Measurements from ENCODE around the gene MAN2B2. TPM values are rescaled to one million over a fixed set of nuclear protein-coding genes. Genes with fewer than 3 reads are reported as not detected.

The MAN2B2 gene
- total and polyA plus RNA-seq, 2 of the 8 experiments (the other 6 are each of a cell fraction or from before 2014, with no cell fraction given), result 3.3 to 4.0 TPM

DNA sequence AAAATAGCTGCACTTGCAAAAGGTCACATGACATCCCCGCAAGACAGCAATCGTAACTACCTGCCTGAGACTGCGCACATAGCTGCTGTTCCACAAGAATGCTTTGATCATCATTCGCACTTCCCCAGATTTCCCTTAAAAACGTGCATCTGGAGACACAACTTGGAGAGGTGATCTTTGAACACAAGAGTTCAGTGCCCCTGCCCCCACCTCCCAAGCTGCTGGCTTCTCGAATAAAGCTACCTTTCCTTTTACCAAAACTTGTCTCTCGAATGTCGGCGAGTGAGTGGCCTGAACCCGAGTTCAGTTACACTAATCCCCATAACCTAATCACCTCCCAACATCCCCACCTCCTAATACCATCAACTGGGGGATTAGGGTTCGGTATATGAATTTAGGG is 51.1 kb downstream of the MAN2B2 start:
- Histone ChIP-seq H3K4me2 (ENCODE audit: insufficient read depth in 1 of 2, low read depth in 2 of 2, low read length in 2 of 2) (no peak overlapping the region), H3K4me3 (ENCODE audit: extremely low read depth in 1 of 4, insufficient read depth in 2 of 4, low read depth in 3 of 4, low read length in 4 of 4) (no peak overlapping the region), H2BK120ac (replicated peaks; ENCODE audit: low read depth, low read length) (no peak overlapping the region), H4K8ac (ENCODE audit: extremely low read depth, insufficient read depth, low read length) (no peak overlapping the region), H3K56ac (replicated peaks; ENCODE audit: insufficient read length, low read depth, low read length) (no peak overlapping the region), H3K27me3 (replicated peaks in 1 of 4; ENCODE audit: control insufficient read depth in 3 of 4, extremely low read depth in 1 of 4, insufficient read depth in 3 of 4, low read length in 3 of 4) (no peaks in the 10 kb centered on the region), H4K20me1 (replicated peaks in 1 of 2; ENCODE audit: control insufficient read depth in 1 of 2, insufficient read depth in 2 of 2, low read length in 2 of 2) (peaks cover 0 to 3% of the 10 kb centered on the region in 2 experiments), H3K23ac (ENCODE audit: insufficient read length) (no peak overlapping the region), H3K9ac (replicated peaks in 1 of 4; ENCODE audit: extremely low read depth in 1 of 4, low read depth in 3 of 4, low read length in 3 of 4) (no peak overlapping the region), H3K23me2 (ENCODE audit: low read depth, low read length) (no peaks in the 10 kb centered on the region), H2BK15ac (ENCODE audit: low read length) (no peak overlapping the region), H2BK12ac (ENCODE audit: low read depth, low read length) (no peak overlapping the region), H2BK20ac (ENCODE audit: low read length) (no peak overlapping the region), H4K5ac (ENCODE audit: insufficient read length, low read depth, low read length) (no peak overlapping the region), H3K36me3 (ENCODE audit: control insufficient read depth in 2 of 4, insufficient read depth in 4 of 4, low read length in 3 of 4) (no peaks in the 10 kb centered on the region), H4K91ac (replicated peaks; ENCODE audit: insufficient read length, low read length) (no peak overlapping the region), H3K79me1 (ENCODE audit: low read depth, low read length) (no peaks in the 10 kb centered on the region), H3K9me3 (ENCODE audit: insufficient read depth in 2 of 2, low read depth in 1 of 2, low read length in 1 of 2) (no peaks in the 10 kb centered on the region), H3K79me2 (ENCODE audit: control insufficient read depth in 1 of 2, insufficient read depth in 2 of 2, low read length in 2 of 2) (no peaks in the 10 kb centered on the region), H3K14ac (ENCODE audit: insufficient read length) (no peak overlapping the region), H2AFZ (ENCODE audit: low read length) (no peak overlapping the region), H3K18ac (ENCODE audit: extremely low read depth, low read length) (no peak overlapping the region), H2AK5ac (ENCODE audit: low read depth, low read length) (no peak overlapping the region), H3K27ac (ENCODE audit: low read depth, low read length) (no peak overlapping the region), H3K4me1 (replicated peaks in 1 of 4; ENCODE audit: control insufficient read depth in 3 of 4, insufficient read depth in 4 of 4, low read length in 3 of 4) (no peaks in the 10 kb centered on the region), H2BK5ac (ENCODE audit: low read depth, low read length) (no peak overlapping the region), H3K4ac (replicated peaks; ENCODE audit: insufficient read length, low read depth, low read length) (no peak overlapping the region)
- 84% methylated on average over 11 of the region's 11 CpGs; no CpG with 5 or more reads in 1 of the 2 experiments for WGBS, 2 experiments (ENCODE audit: extremely low coverage in 1 of 2, insufficient coverage in 1 of 2, insufficient read length in 1 of 2, insufficient replicate concordance in 2 of 2, low coverage in 1 of 2, low lambda C conversion rate in 2 of 2, missing lambda C conversion rate in 1 of 2)
- TF ChIP-seq NANOG (IDR thresholded peaks at IDR 0.05; ENCODE audit: insufficient read depth, low read depth, low read length, poor library complexity, severe bottlenecking) (no peak), GABPA (IDR thresholded peaks at IDR 0.05; ENCODE audit: borderline replicate concordance, insufficient read depth, low read length) (no peak), YY1 (IDR thresholded peaks at IDR 0.05; ENCODE audit: low read depth, low read length) (no peak), SP1 (IDR thresholded peaks at IDR 0.05; ENCODE audit: low read depth, low read length) (no peak), CEBPB (IDR thresholded peaks at IDR 0.05; ENCODE audit: low read depth, low read length) (no peak), NRF1 (IDR thresholded peaks at IDR 0.05; ENCODE audit: low read depth, low read length) (no peak), CTBP2 (IDR thresholded peaks at IDR 0.05; ENCODE audit: borderline replicate concordance, insufficient read depth, insufficient read length, low read length) (no peak), SUZ12 (IDR thresholded peaks at IDR 0.05; ENCODE audit: low read length) (no peak), HDAC6 (IDR thresholded peaks at IDR 0.05; ENCODE audit: low read depth, low read length) (no peak), SIX5 (IDR thresholded peaks at IDR 0.05; ENCODE audit: low read depth, low read length) (no peak), MAFK (IDR thresholded peaks at IDR 0.05; ENCODE audit: low read depth, low read length) (no peak)
- TF ChIP-seq, protein P1, sequence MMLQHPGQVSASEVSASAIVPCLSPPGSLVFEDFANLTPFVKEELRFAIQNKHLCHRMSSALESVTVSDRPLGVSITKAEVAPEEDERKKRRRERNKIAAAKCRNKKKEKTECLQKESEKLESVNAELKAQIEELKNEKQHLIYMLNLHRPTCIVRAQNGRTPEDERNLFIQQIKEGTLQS (IDR thresholded peaks at IDR 0.05; ENCODE audit: insufficient read depth, low read depth, low read length), result no peak
- TF ChIP-seq, protein P2, sequence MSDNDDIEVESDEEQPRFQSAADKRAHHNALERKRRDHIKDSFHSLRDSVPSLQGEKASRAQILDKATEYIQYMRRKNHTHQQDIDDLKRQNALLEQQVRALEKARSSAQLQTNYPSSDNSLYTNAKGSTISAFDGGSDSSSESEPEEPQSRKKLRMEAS (IDR thresholded peaks at IDR 0.05), result no peak
- no peak for DNase-seq (ENCODE audit: low read depth in 1 of 2, low spot score in 2 of 2)
- FAIRE-seq, result no peak
- POLR2A ChIA-PET (ENCODE audit: partially characterized antibody), result interaction anchor here (0.8 kb wide), 1 partner anchor 8 kb away, joined by 3 read pairs; no protein-coding TSS in a partner anchor
- CTCF ChIA-PET (ENCODE audit: partially characterized antibody), result interaction anchor here (0.7 to 1.6 kb wide), 6 partner anchors 11 to 76 kb away, joined by 3 to 6 read pairs (median 3); no protein-coding TSS in a partner anchor

Data from H1 (cell line).